Right ventricle myocardium inferior (tissue), 1 donor: ENCODE results near the gene CGREF1. TPM values are rescaled to one million over a fixed set of nuclear protein-coding genes. Genes with fewer than 3 reads are reported as not detected.

Source experiments
- ATAC-seq: fragments of 200-7000 bp; cut with Tn5 transposase; one replicate; pipeline ENCODE4 v1.9.1; 2020; ENCODE audit warnings: mild to moderate bottlenecking, moderate library complexity
- DNase-seq: peaks from one replicate; pipeline ENCODE4 v3.0.0; 2021; ENCODE audit errors: missing footprints
- intact Hi-C: fragments of 100-400 bp; cut with DNase I; formaldehyde crosslinking; loops from one replicate; pipeline ENCODE4 v1.11.0; 2022
- long read RNA-seq: library from polyadenylated mRNA; unstranded; transcript quantifications from one replicate; pipeline ENCODE4 v2.0.0, GENCODE V29; 2021
- total RNA-seq: library from RNA; stranded (reverse); fragmentation: NEBNext Ultra II Directional; extraction: Animal tissue kit (Norgen Biotek cat#: 25700); gene quantifications from one replicate; pipeline ENCODE4 v1.2.1, GENCODE V29; 2021
- donor health status: DM: no; HTN: yes; CAD: no; lungs with severe emphysema.

The CGREF1 gene
- total RNA-seq = 0.84 TPM
- long read RNA-seq = 0 reads

GRCh38 chr2:27118525-27119329 is at the start of gene CGREF1:
Gene CGREF1, minus strand, starts transcription at chr2:27119128. Its CDS starts 14,762 bp downstream, at chr2:27104366.
- intact Hi-C loops = no loop called here
- ATAC-seq = no peak
- no peak for DNase-seq

GRCh38 chr2:27164960-27165763 is 46.2 kb upstream of the CGREF1 start:
- DNase-seq = no peak
- intact Hi-C loops = no loop called here
- ATAC-seq = no peak

GRCh38 chr2:27162151-27163121 is 43.5 kb upstream of the CGREF1 start:
- DNase-seq = no peak
- intact Hi-C loops = no loop called here
- no peak for ATAC-seq

- intact Hi-C loops = no loop called here
- ATAC-seq (no peak), DNase-seq (no peak)
Measured at GRCh38 chr2:27160191-27160590, 41.3 kb upstream of the CGREF1 start.

- DNase-seq (no peak), ATAC-seq (no peak)
- intact Hi-C loops = no loop called here
Measured at GRCh38 chr2:27159271-27159670, 40.3 kb upstream of the CGREF1 start.

GRCh38 chr2:27158468-27158867 is 39.5 kb upstream of the CGREF1 start:
- intact Hi-C loops = no loop called here
- no peak for DNase-seq
- ATAC-seq = no peak

GRCh38 chr2:27155069-27155520 is 36.2 kb upstream of the CGREF1 start:
- DNase-seq (no peak), ATAC-seq (no peak)
- intact Hi-C loops = no loop called here

GRCh38 chr2:27154488-27154887 is 35.6 kb upstream of the CGREF1 start:
- intact Hi-C loops = no loop called here
- ATAC-seq (no peak), DNase-seq (no peak)

- DNase-seq = no peak
- ATAC-seq = no peak
- intact Hi-C loops = no loop called here
Measured at GRCh38 chr2:27152796-27153464, 34.0 kb upstream of the CGREF1 start.

- DNase-seq (no peak), ATAC-seq (no peak)
- intact Hi-C loops = no loop called here
Measured at GRCh38 chr2:27152102-27152795, 33.3 kb upstream of the CGREF1 start.

GRCh38 chr2:27150639-27151230 is 31.8 kb upstream of the CGREF1 start:
- intact Hi-C loops = no loop called here
- ATAC-seq (no peak), DNase-seq (no peak)

GRCh38 chr2:27149570-27150405 is 30.9 kb upstream of the CGREF1 start:
- ATAC-seq (no peak), DNase-seq (no peak)
- intact Hi-C loops = no loop called here

- intact Hi-C loops = no loop called here
- DNase-seq = peak; percentile 73
- ATAC-seq = no peak
Measured at GRCh38 chr2:27148801-27149439, 30.0 kb upstream of the CGREF1 start, which contains the start of gene TCF23. Gene TCF23, plus strand, starts transcription at chr2:27149004. Its CDS starts 130 bp downstream, at chr2:27149134.

- intact Hi-C loops = no loop called here
- DNase-seq (no peak), ATAC-seq (no peak)
Measured at GRCh38 chr2:27147935-27148334, 29.0 kb upstream of the CGREF1 start.

- no peak for ATAC-seq
- no peak for DNase-seq
- intact Hi-C loops = no loop called here
Measured at GRCh38 chr2:27145682-27146081, 26.8 kb upstream of the CGREF1 start.

GRCh38 chr2:27143285-27143684 is 24.4 kb upstream of the CGREF1 start:
- DNase-seq = no peak
- intact Hi-C loops = no loop called here
- no peak for ATAC-seq
